SK-N-MC (cell line): Measurements from ENCODE around the gene KIAA0513.

Experiments
- EZH2 ChIP-seq: fragments of 200-600 bp; sonication (generic); IDR thresholded peaks from one replicate; pipeline ENCODE4 v1.6.1; 2017; ENCODE audit warnings: antibody characterized with exemption
- FOXP2 ChIP-seq: optimal IDR thresholded peaks from 2 replicates; pipeline ENCODE3; 2011; ENCODE audit warnings: mild to moderate bottlenecking, moderate library complexity; ENCODE audit not compliant: insufficient read depth; ENCODE audit errors: extremely low read length, control extremely low read depth
- POLR2AphosphoS5 ChIP-seq: IDR thresholded peaks from 2 replicates; pipeline ENCODE4 v1.6.1; 2012; ENCODE audit warnings: mild to moderate bottlenecking, low read depth, low read length, borderline replicate concordance

DNA sequence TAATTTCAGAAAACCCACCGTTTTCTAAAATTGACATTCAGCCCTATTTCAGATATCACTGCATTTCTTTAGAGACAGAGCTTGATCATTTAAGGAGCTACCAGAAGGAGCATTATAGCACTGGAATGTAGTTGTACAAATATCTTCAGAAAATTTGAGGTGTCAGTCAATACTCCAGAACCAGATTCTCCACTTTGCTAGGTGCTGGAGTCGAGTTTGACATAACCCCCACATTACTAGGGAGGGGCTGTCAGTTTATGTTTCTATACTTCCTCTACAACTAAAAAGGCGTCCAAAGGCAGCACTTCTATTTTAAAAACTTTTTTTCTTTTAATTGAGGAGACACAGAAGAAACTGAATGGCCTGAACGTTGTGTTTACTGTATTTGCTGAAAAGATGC lies 892 bp upstream of the KIAA0513 start:
- TF ChIP-seq EZH2, result no peak
- no peak for TF ChIP-seq POLR2AphosphoS5
- no peak for TF ChIP-seq FOXP2
